PC-9 (cell line): Measurements from ENCODE around the gene BTBD10. TPM values are rescaled to one million over a fixed set of nuclear protein-coding genes. Genes with fewer than 3 reads are reported as not detected.

Source experiments
- BruUV-seq: library from RNA; stranded (reverse); fragments of 400-500 nt; replicated peaks from 2 replicates; lab custom pipeline; 2021; lab: Mats Ljungman, UMichigan
- CTCF ChIA-PET: fragments of 300-600 bp; sonication (Branson Sonifier 250); formaldehyde crosslinking; loops from one replicate; lab custom pipeline; 2022; ENCODE audit warnings: antibody characterized with exemption; lab: Charles Lee
- POLR2A ChIA-PET: fragments of 300-600 bp; sonication (Branson Sonifier 250); formaldehyde crosslinking; loops from one replicate; lab custom pipeline; 2022; ENCODE audit warnings: antibody characterized with exemption; ENCODE audit not compliant: unreplicated experiment; lab: Charles Lee
- DNase-seq, 2 experiments: peaks; one replicate each; pipeline versions ENCODE4 v3.0.0 to v3.0.0-alpha.2; 2015 to 2022; ENCODE audit warnings: mixed read lengths in 1 of 2
- H2AFZ ChIP-seq: fragments of 200-600 bp; sonication (generic); 2 replicates; pipeline ENCODE4 v1.8.1; 2017; ENCODE audit warnings: antibody characterized with exemption
- H3F3A ChIP-seq: fragments of 200-600 bp; sonication (generic); 2 replicates; pipeline ENCODE4 v1.8.1; 2017; ENCODE audit warnings: antibody characterized with exemption, mild to moderate bottlenecking, low read depth; ENCODE audit not compliant: insufficient read depth
- H3K27ac ChIP-seq: fragments of 200-600 bp; sonication (generic); 2 replicates; pipeline ENCODE4 v1.6.1; 2016; ENCODE audit warnings: mixed run types
- H3K27me3 ChIP-seq: fragments of 200-600 bp; sonication (generic); 2 replicates; pipeline ENCODE4 v1.6.1; 2016; ENCODE audit warnings: low read depth, mixed run types; ENCODE audit not compliant: insufficient read depth
- H3K36me3 ChIP-seq: fragments of 200-600 bp; sonication (generic); 2 replicates; pipeline ENCODE4 v1.6.1; 2016; ENCODE audit warnings: low read depth, mixed run types
- H3K4me1 ChIP-seq: fragments of 200-600 bp; sonication (generic); replicated peaks from 2 replicates; pipeline ENCODE4 v1.6.1; 2016; ENCODE audit warnings: mixed run types; ENCODE audit not compliant: insufficient read depth
- H3K4me2 ChIP-seq: fragments of 200-600 bp; sonication (generic); 2 replicates; pipeline ENCODE4 v1.6.1; 2017; ENCODE audit warnings: mixed run types
- H3K4me3 ChIP-seq: fragments of 200-600 bp; sonication (generic); 2 replicates; pipeline ENCODE4 v1.6.1; 2016; ENCODE audit warnings: mixed run types
- H3K79me2 ChIP-seq: fragments of 200-600 bp; sonication (generic); 2 replicates; pipeline ENCODE4 v1.6.1; 2017; ENCODE audit warnings: low read depth, mixed run types
- H3K9me2 ChIP-seq: fragments of 200-600 bp; sonication (generic); 2 replicates; pipeline ENCODE4 v1.8.1; 2017; ENCODE audit warnings: mild to moderate bottlenecking; ENCODE audit not compliant: insufficient read depth
- H3K9me3 ChIP-seq: fragments of 200-600 bp; sonication (generic); 2 replicates; pipeline ENCODE4 v1.8.1; 2016; ENCODE audit warnings: low read depth; ENCODE audit not compliant: insufficient read depth
- H4K20me1 ChIP-seq: fragments of 200-600 bp; sonication (generic); 2 replicates; pipeline ENCODE4 v1.8.1; 2017; ENCODE audit not compliant: insufficient read depth
- CTCF ChIP-seq: fragments of 200-600 bp; sonication (generic); conservative IDR thresholded peaks from 2 replicates; pipeline ENCODE4 v1.6.1; 2017; ENCODE audit warnings: mixed run types, antibody characterized with exemption, mild to moderate bottlenecking, moderate library complexity
- EZH2 ChIP-seq: fragments of 200-600 bp; sonication (generic); IDR thresholded peaks from 2 replicates; pipeline ENCODE4 v1.8.0; 2017; ENCODE audit warnings: antibody characterized with exemption, low read depth
- intact Hi-C: fragments of 100-400 bp; cut with micrococcal nuclease; formaldehyde crosslinking; loops from one replicate; pipeline ENCODE4 v1.10.0; 2022; ENCODE audit not compliant: unreplicated experiment
- total RNA-seq: library from RNA; stranded (reverse); gene quantifications from 2 replicates; pipeline ENCODE4 v1.2.3, GENCODE V29; 2021

Gene BTBD10
- total RNA-seq, 1 experiment from 2014 or later, result 16.5 TPM

GRCh38 chr11:13339195-13340153 is 123.5 kb downstream of the BTBD10 start:
- H3K9me3 ChIP-seq, result no peaks in the 10 kb centered on the region
- H3K27me3 ChIP-seq, result no peaks in the 10 kb centered on the region
- H3K4me1 ChIP-seq, result peaks cover 30% of the 10 kb centered on the region
- H3K27ac ChIP-seq, result peak overlapping the region; percentile 85; the same call in 1 of the 2 replicates
- H3K79me2 ChIP-seq, result no peaks in the 10 kb centered on the region
- BruUV-seq, result no TSS peak
- H3K9me2 ChIP-seq, result no peaks in the 10 kb centered on the region
- intact Hi-C loops, result loop anchor here (5.0 to 10.0 kb wide), 5 partner anchors 125 to 1052 kb away; partner anchors contain the start of gene BTBD10
- peak in 1 of 2 experiments; percentile 26 for DNase-seq
- H2AFZ ChIP-seq, result no peak overlapping the region
- no peaks in the 10 kb centered on the region for H3K36me3 ChIP-seq
- no peaks in the 10 kb centered on the region for H4K20me1 ChIP-seq
- CTCF ChIA-PET, result no interaction called here
- no peak overlapping the region for H3K4me3 ChIP-seq
- H3K4me2 ChIP-seq, result 0 out of 2 replicates have a peak overlapping the region, but pooled peaks have one; percentile 76
- TF ChIP-seq EZH2 (no peak), CTCF (no peak)
- POLR2A ChIA-PET, result no interaction called here
- H3F3A ChIP-seq, result peaks cover 11% of the 10 kb centered on the region; the same call in 1 of the 2 replicates

- H3K36me3 ChIP-seq, result no peaks in the 10 kb centered on the region
- H3K9me2 ChIP-seq, result no peaks in the 10 kb centered on the region
- peak overlapping the region; percentile 76 for H3K4me2 ChIP-seq
- peaks cover 16% of the 10 kb centered on the region; the same call in 1 of the 2 replicates for H3F3A ChIP-seq
- no peak for TF ChIP-seq EZH2
- TF ChIP-seq CTCF, result no peak
- peak overlapping the region; percentile 85 for H3K27ac ChIP-seq
- peaks cover 39% of the 10 kb centered on the region for H3K4me1 ChIP-seq
- H3K4me3 ChIP-seq, result peak overlapping the region; percentile 35; the same call in 1 of the 2 replicates
- H3K79me2 ChIP-seq, result no peaks in the 10 kb centered on the region
- H3K27me3 ChIP-seq, result no peaks in the 10 kb centered on the region
- intact Hi-C loops, result loop anchor here (5.0 to 10.0 kb wide), 3 partner anchors 126 to 584 kb away; partner anchors contain the start of gene BTBD10
- peak overlapping the region; percentile 60; the same call in 1 of the 2 replicates for H2AFZ ChIP-seq
- POLR2A ChIA-PET, result interaction anchor here (0.6 kb wide), 1 partner anchor 545 kb away, joined by 4 read pairs; no protein-coding TSS in a partner anchor
- CTCF ChIA-PET, result interaction anchor here (0.6 to 1.2 kb wide), 3 partner anchors 118 to 882 kb away, joined by 3 to 16 read pairs (median 3); no protein-coding TSS in a partner anchor
- BruUV-seq, result TSS peak; percentile 40
- no peaks in the 10 kb centered on the region for H3K9me3 ChIP-seq
- peak in 1 of 2 experiments; percentile 44 for DNase-seq
- H4K20me1 ChIP-seq, result no peaks in the 10 kb centered on the region
Observed at GRCh38 chr11:13338427-13339069, 124.5 kb downstream of the BTBD10 start.

- BruUV-seq, result TSS peak; percentile 92
- no peaks in the 10 kb centered on the region for H3K9me3 ChIP-seq
- H3K36me3 ChIP-seq, result no peaks in the 10 kb centered on the region
- no peaks in the 10 kb centered on the region for H4K20me1 ChIP-seq
- no peaks in the 10 kb centered on the region for H3K79me2 ChIP-seq
- DNase-seq, result no peak
- H3K4me2 ChIP-seq, result peak overlapping the region; percentile 76
- TF ChIP-seq CTCF (no peak), EZH2 (no peak)
- intact Hi-C loops, result loop anchor here (5.0 to 10.0 kb wide), 3 partner anchors 127 to 584 kb away; partner anchors contain the start of gene BTBD10
- H3K4me3 ChIP-seq, result peak overlapping the region; percentile 35; the same call in 1 of the 2 replicates
- peak overlapping the region; percentile 60; the same call in 1 of the 2 replicates for H2AFZ ChIP-seq
- peaks cover 45% of the 10 kb centered on the region for H3K4me1 ChIP-seq
- H3K9me2 ChIP-seq, result no peaks in the 10 kb centered on the region
- CTCF ChIA-PET, result interaction anchor here (0.6 to 1.2 kb wide), 3 partner anchors 117 to 882 kb away, joined by 3 to 16 read pairs (median 3); no protein-coding TSS in a partner anchor
- peaks cover 21% of the 10 kb centered on the region for H3F3A ChIP-seq
- POLR2A ChIA-PET, result interaction anchor here (0.6 to 0.7 kb wide), 3 partner anchors 131 to 654 kb away, joined by 4 to 8 read pairs (median 4); no protein-coding TSS in a partner anchor
- peak overlapping the region; percentile 85 for H3K27ac ChIP-seq
- no peaks in the 10 kb centered on the region for H3K27me3 ChIP-seq
Observed at GRCh38 chr11:13338019-13338426, 125.0 kb downstream of the BTBD10 start.
